GM13976 (cell line): ENCODE data around the gene NFIL3.
"Not testable (repeated sequence)": the region's sequence is repeated elsewhere in the genome, so short reads cannot be mapped to it uniquely, and the experiment has no call there.

ENCODE experiments used
- DNase-seq: peaks from one replicate; pipeline ENCODE4 v3.0.0; 2012; ENCODE audit warnings: low spot score
- CTCF ChIP-seq: IDR thresholded peaks from 2 replicates; pipeline ENCODE4 v1.5.1; 2012; ENCODE audit warnings: borderline replicate concordance, mild to moderate bottlenecking; ENCODE audit not compliant: insufficient read depth; ENCODE audit errors: extremely low read depth, missing control alignments, control extremely low read depth
- in situ Hi-C: fragments of 300-500 bp; cut with MboI; formaldehyde crosslinking; loops from one replicate; pipeline ENCODE4 v1.12.0; 2022; ENCODE audit warnings: low sequenced_read_pairs, mixed read lengths, inconsistent platforms; ENCODE audit not compliant: unreplicated experiment

NFIL3 gene

GRCh38 chr9:91376239-91376638, 47.4 kb downstream of the NFIL3 start:
- DNase-seq = no peak
- TF ChIP-seq CTCF = no peak
- in situ Hi-C loops = no loop called here

GRCh38 chr9:91374939-91375338, 48.7 kb downstream of the NFIL3 start:
- no peak for DNase-seq
- TF ChIP-seq CTCF = no peak
- in situ Hi-C loops = no loop called here

- no peak for DNase-seq
- no peak for TF ChIP-seq CTCF
- in situ Hi-C loops = no loop called here
These were observed 51.7 kb downstream of the NFIL3 start for GRCh38 chr9:91371894-91372293.

GRCh38 chr9:91370006-91370405, 53.6 kb downstream of the NFIL3 start:
- in situ Hi-C loops, DNase-seq: not testable (repeated sequence)

GRCh38 chr9:91364702-91365101, 58.9 kb downstream of the NFIL3 start:
- in situ Hi-C loops = no loop called here
- no peak for DNase-seq
- no peak for TF ChIP-seq CTCF

GRCh38 chr9:91364005-91364404, 59.6 kb downstream of the NFIL3 start:
- no peak for TF ChIP-seq CTCF
- DNase-seq = no peak
- in situ Hi-C loops = no loop called here

- no peak for DNase-seq
- TF ChIP-seq CTCF = no peak
- in situ Hi-C loops = no loop called here
These were observed 61.5 kb downstream of the NFIL3 start for GRCh38 chr9:91362051-91362611.
